HG02571 (cell line): ENCODE results near the gene MICAL2.

Source experiments
- ATAC-seq: cut with Tn5 transposase; IDR thresholded peaks from one replicate; pipeline ENCODE4 v1.9.1; 2021; ENCODE audit warnings: mild to moderate bottlenecking, moderate library complexity; ENCODE audit not compliant: unreplicated experiment

The MICAL2 gene

DNA sequence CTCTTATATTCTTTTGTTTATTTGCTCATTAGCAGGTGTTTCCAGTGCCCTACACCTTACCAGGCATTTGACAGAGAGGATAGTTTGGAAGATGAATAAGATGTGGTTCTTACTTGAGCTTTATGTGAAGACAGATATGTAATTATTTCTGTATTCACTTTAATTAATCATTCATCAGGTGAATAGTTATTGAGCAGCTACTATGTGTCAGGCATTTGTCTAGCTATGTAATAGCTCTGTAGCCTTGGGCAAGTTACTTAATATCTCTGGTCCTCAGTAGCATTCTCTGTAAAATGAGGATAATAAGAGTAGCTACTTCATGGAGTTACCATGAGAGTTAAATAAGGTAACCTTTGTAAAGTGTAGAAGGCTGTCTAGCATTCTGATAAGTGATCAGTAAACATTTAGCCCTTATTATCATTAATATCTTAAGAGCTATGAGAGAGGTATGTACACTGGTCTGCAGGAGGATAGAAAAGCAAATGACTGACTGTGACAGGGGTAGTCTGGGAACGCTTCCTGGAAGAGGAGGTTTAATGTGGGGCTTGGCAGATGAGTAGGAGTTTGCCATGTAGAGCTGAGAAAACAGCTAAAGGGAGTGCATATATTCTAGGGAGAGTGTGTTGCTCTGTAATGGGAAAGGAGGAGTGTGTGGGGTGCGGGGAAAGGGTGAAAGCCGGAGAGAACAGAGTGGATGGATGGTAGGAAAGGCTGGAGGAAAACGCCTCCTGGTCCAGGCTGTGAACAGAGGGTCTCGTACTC, 56.1 kb downstream of the MICAL2 start:
- no peak for ATAC-seq

DNA sequence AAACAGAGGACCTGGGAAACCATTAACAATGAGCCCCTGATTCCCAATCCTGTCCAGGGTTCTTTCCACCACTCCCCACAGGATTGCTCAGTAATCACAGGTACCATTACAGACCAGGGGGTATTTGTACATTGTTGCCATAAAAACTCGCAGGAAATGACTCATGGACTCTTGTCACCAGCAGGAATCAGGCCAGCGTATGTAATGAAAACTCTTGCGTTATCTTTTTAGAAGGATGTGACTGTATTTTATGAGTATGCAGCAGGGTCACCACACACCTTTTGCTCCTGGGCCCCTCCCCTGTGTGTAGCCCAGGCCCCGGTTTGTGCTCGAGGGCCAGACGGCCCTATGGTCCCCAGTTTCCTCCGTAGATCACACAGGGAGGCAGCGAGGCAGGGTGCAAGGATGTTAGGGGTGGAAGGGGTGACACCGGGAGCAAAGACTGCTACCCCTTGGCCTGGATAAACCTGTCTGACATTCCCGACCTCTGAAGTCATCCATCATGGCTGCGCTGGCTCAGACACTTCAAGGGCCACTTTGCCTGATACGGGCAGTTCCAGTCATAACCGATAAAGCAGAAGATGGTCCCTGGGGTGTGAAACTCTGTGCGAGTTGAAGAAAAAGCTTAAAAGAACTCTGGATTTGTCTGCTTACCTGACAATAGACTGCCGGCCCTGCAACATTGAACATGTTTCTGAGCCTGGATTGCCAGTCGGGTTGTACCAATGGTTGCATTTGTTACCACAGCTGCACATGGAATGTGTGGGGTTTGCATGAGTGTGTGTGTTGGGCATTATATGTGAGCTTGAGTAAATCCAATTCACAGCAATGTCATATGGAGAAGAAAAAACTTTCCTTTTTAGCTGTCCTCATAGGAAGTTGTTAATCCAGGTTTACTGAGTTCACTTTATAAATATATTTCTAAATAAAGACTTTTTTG, 56.9 kb downstream of the MICAL2 start:
- no peak for ATAC-seq

DNA sequence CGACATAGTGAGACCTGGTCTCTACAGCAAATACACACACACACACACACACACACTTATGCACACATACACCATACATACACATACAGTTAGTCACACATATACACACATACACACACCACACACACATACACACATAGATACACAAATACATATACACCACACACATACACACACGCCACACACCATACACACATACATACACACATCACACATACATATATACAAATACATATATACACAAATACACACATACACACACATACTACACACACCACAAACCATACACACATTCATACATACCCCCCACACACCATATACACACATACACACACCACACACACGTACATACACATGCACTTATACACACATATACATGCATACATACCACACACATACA, 57.7 kb downstream of the MICAL2 start:
- no peak for ATAC-seq

DNA sequence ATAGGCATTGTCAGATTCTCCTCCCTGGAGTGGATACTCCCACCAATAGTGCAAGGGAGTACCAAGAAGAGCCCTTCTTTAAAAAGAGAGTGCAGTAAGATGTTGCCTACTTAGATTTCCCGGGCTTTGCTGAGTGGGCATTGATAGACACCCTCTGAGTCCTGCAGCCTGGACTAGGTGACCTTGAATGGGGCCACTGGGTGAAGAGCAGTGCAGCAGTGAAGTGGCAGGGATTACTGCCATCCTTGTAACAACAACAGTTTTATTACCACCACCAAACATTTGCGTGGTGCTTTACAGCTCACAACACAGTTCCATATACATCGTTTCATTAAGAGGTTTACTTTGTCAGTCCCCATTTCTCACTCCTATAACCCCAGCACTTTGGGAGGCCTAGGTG, 59.4 kb downstream of the MICAL2 start:
- no peak for ATAC-seq

DNA sequence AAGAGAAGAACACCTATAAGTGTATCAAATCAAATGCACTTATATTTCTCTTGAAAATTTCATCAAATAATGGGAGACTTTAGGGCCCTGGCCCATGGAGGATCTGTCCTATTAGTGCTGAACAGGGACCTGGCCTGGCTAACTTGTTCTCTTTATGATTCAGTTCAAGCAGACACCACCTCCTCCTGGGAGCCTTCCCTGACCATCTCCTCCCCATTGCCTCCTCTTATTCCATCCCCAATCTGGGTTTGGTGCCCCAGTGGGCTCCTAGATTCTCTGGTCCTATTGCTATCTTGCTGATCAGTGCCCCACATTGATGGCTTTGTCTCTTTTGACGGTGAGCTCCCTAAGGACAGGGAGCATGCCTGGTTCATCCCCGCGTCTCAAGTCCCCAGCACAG, 60.1 kb downstream of the MICAL2 start:
- no peak for ATAC-seq

DNA sequence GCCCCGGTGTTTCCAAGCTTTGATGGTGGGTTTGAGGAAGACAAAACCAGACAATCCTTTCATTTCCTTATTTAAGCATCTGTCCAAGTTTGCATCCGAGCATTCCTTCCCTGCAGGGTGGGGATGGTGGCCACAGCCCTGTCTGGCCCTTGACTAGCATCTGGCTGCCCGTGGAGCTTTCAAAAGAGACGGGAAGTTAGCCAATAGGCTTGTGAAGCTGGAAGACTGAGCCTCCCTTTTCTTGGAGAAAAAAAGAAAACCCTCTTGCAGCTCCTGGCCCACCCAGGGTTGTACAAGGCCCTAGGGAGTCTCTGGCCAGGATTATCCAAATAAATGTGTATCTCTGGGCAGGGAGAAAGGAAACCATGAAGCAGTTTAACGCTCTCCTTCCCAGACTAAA, 60.6 kb downstream of the MICAL2 start:
- no peak for ATAC-seq

DNA sequence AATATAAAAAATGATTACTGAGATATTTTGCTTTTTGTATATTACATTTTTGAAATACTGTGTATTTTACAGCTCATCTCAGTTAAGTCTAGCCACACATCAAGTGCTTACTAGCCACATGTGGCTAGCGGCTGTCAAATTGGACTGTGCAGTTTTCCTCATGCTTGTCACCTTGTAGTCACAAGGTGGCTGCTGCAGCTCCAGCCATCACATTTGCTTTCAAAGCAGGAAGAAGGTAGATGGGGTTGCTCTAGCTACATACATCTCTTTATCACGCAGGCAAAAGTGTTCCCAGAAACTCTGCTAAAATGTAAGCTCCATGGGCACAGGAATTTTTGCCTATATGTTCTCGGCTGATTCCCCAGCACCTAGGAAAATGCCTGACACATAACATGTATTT, 61.5 kb downstream of the MICAL2 start:
- ATAC-seq, result no peak

DNA sequence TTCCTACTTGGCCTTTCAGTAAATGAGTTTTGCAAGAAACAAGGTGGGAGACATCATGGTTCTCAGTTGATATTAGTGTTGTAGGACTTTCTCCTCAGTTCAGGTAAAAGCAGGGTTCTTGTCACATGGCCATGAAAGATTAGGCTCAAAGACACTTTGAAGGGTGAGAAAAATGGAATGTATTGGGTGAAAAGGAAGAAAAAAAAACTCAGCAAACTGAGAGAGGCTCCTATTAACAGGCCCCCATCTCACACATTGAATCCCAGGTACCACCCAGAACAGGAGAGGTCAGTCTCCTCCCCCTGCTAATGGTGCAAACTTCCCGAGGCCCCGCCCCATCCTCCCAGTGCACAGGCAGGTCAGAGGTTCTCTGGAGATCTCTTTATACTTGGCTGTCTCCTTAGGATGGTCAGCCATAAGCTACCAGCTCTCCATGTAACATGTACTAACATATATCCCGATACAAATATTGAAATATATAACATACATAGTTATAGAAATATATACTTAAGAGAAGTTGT, 62.2 kb downstream of the MICAL2 start:
- no peak for ATAC-seq

DNA sequence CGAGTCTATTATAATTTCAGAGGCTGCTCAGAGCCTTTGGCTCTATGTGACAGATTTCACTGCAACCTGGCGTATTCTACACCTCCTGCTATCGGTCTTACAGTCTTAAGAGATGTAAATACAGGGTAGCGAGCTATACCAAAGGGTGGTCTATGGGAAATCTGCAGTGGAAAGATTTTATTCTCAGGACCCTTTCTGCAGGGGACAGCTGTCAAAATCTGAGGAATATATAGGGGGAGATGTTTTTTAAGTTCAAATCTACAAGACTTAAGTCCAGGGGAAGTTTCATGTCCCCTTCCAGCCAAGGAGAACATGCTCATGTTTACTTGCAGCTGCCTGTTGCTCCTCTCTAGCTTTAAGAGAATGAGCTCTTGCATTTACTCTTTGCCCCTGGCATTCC, 62.7 kb downstream of the MICAL2 start:
- no peak for ATAC-seq

DNA sequence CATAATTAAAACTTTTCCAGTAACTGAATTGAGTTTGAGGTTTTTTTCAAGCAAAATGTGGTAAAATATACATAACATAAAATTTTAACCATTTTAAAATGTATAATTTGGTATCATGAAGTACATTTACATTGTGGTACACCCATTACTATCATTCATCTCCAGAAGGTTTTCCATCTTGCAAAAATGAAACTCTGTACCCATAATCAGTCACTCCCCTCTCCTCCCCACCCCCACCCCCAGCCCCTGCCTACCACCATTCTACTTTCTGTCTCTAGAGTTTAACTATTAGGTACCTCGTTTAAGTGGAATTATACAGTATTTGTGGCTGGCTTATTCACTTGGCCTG, 63.7 kb downstream of the MICAL2 start:
- ATAC-seq, result peak; percentile 46

DNA sequence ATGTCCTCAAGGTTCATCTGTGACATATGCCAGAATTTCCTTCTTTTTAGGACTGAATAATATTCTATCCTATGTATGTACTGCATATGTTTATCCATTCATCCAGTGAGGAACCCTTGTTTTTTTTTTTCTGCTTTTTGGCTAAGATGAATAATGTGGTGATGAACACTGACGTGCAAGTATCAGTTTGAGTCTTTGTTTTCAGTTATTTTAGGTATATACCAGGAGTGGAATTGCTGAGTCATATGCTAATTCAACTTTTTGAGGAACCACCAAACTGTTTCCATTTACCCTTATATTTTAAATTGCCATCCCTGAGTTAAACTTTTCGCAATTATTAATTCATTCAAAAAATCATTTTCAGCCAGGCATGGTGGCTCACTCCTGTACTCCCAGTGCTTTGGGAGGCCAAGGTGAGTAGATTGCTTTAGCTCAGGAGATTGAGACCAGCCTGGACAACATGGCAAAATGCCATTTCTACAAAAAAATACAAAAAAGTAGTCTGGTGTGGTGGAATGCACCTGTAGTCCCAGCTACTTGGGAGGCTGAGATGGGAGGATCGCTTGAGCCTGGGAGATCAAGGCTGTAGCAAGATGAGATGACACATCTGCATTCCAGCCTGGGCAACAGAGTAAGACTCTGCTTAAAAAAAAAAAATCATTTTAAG, 64.2 kb downstream of the MICAL2 start:
- ATAC-seq, result peak; percentile 69

DNA sequence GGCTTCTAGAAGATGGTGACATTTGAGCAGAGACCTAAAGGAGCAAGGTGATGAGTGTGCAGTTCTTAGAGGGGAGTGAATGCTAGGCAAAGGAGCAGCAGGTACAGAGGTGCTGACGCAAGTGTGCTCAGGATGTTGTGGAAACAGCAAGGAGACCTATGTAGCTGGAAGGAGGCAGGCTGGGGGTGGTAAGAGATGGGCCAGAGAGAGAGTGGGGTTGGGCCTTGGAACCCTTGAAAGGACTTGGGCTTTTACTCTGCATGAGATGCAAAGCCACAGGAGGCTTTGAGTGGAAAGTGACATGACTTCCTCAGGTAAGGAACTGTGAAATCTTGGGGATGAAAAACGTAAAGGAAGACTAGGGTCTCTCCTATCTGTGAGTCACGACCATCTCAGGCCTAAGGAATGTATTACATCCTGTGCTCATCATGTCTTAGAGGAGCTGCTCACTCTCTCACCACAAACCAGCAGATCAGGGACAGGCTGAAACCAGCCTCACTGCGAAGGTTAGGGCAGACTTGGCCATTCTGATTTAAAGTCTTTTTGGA, 65.4 kb downstream of the MICAL2 start:
- ATAC-seq, result no peak

DNA sequence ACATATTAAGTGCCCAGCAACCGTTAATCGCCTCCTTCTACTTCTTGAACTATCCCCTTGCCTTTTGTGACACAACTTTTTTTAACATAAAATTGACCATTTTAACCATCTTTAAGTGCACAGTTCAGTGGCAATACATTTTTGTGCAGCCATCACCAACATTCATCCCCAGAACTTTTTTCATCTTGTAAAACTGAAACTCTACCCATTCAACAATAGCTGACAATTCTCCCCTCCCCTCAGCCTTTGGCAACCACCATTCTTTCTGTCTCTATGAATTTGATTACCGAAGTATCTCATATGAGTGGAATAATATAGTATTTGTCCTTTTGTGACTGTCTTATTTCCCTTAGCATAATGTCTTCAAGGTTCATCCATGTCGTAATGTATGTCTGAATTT, 66.0 kb downstream of the MICAL2 start:
- no peak for ATAC-seq

DNA sequence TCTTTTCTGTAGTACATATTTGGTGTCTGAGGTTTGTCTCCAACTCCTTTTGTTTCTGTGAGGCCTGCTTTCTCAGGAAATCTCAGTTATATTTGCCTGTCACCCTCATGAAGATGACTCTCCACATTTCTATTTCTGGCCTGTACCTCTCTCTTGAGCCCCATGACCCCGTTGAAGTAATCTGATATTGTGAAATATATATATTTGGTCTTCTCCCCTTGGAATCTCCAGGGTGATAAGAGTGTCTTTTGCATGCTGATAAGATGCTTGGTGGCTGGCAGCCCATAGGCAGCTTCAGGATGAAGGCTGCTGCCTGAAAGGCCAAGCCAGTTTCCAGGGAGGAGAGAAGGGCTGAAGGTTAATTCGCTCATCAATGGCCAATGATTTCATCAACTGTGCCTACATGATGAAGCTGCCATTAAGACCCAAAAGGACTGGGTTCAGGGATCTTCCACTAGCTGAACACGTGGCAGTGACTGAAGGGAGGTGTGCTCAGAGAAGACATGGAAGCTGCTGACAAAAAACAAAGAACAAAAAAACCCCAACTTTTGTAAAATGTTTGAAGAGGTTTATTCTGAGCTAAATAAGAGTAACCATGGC, 67.4 kb downstream of the MICAL2 start:
- no peak for ATAC-seq

DNA sequence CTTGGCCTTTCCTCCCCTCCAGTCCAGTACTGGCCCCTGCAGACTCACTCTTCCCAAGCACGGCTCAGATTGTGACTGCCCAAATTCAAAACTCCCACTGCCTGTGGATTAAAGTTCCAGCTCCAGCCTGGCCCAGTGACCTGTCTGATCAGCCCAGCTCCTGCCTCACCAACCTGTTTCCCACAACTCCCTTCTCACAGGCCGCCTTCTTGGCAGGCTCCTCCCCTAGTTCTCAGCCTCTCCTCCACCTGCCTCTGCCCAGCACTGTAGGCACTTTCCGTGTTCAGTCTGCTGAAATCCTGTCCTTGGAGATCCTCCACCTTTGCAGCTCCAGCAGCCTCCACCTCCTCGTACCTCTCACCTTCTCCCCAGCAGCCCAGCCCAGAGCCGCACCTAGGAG, 68.6 kb downstream of the MICAL2 start:
- ATAC-seq, result no peak

DNA sequence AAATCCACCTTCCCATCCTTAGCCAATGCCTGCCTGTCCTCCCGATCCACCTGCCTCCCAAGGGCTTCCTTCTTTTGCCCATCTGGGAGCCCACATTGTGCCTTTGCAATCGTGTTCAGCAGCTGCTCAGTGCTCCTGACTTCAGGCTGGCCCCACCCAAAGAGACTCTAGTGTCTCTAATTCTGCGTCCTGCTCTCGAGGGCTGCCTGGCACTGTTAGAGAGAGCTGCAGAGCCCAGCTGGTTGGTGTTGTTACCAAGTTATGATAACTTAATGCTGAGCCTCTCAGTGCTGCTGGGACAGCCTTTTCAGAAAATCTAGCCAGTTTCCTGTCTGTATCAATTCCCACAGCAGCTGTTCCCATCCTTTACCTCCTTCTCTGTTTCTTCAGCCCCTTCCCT, 69.1 kb downstream of the MICAL2 start:
- no peak for ATAC-seq

DNA sequence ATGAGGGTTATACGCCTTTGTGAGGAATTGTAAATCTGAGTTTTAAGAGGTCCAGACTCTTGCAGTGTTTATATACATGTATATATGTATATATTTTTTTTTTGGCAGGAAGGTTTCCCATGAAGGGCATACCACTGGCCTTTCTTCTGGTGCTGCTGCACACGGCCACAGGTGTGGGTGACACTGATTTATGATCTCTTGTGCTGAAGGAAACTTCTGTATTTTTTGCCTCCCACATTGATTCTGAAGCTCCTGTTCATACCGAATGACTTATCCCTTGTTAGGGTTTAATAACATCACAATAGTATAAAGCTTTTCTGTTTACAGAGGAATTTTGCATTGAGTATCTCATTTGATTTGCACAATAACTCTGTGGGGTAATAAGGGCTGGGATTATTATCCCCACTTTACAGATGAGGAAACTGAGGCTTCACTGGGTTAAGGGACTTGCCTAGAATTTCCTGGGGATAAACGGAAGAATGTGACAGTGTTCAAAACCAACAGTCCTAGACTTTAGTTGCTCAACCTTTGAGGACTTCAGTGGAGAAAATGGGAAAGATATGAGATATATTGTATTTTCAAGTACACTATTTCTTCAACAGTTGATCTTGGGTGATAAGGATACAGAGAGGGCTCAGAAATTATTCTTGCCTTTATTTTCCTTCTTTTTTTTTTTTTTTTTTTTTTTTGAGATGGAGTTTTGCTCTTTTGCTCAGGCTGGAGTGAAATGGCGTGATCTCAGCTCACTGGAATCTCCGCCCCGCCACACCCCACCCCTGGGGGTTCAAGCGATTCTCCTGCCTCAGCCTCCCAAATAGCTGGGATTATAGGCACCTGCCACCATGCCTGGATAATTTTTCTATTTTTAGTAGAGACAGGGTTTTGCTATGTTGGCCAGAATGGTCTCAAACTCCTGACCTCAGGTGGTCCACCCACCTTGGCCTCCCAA, 70.1 kb downstream of the MICAL2 start:
- no peak for ATAC-seq

DNA sequence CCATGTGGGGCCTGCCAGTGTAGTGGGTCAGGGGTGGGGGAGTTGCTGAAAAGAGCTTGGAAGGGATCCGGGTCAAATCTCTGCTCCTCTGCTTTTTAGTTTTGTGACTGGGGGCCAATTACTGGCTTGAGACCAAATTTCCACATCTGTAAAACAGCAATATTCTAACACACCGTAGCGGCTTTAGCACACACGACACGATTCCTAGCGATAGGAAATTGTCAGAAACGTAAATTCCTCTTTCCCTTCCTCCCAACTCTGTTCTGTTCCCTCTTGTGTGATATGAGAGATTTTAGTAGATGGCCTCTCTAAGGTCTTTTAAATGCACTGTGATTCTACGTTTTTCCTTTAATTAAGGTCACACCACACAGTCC, 71.9 kb downstream of the MICAL2 start:
- no peak for ATAC-seq

DNA sequence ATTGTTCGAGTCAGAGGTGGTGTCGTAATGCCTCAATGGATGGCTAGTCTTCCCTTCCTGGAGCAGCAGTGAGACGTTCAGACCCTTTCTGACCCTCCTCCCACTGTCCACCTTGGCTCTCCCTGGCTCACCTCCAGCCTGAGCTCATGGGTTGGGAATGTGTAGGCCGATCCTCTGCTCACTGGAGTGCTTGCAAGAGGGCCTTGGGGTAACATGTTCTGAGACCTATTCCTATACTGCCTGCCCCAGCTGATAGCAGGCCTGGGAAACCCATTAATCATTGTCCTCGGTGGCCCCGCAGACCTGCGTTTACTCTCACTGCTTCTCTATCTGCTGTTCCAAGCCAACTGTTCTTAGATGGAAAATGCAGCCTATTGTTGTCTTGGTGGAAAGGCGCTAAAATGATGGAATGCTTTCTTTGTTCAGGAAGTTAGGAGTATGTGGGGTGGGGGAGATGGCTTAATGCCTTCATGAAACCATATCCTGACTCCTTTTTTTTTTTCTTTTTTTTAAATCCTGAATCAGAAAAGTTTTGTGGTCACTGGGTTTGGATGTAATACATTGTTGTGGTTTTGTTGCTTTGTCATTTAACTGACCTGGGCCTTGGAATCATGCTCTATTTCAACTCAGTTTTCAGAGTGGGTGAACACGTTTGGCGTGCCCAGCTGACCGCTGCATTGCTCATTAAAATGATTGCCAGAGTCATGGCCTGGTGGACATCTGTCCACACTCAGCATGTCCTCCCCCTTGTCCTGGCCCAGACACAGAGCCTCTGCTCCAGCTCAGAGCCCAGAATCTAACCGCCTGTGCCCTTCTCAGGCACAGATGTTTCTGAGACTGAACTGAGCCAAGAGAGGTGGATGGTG, 72.5 kb downstream of the MICAL2 start:
- ATAC-seq, result no peak
